Measurements from ENCODE around the gene NFKBIE. TPM values are rescaled to one million over a fixed set of nuclear protein-coding genes. Genes with fewer than 3 reads are reported as not detected.
"Not testable (repeated sequence)": the region's sequence is repeated elsewhere in the genome, so short reads cannot be mapped to it uniquely, and the experiment has no call there.

Gene NFKBIE, protein sequence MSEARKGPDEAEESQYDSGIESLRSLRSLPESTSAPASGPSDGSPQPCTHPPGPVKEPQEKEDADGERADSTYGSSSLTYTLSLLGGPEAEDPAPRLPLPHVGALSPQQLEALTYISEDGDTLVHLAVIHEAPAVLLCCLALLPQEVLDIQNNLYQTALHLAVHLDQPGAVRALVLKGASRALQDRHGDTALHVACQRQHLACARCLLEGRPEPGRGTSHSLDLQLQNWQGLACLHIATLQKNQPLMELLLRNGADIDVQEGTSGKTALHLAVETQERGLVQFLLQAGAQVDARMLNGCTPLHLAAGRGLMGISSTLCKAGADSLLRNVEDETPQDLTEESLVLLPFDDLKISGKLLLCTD
- total RNA-seq: 3.3 and 5.3 TPM in 2 replicates

DNA sequence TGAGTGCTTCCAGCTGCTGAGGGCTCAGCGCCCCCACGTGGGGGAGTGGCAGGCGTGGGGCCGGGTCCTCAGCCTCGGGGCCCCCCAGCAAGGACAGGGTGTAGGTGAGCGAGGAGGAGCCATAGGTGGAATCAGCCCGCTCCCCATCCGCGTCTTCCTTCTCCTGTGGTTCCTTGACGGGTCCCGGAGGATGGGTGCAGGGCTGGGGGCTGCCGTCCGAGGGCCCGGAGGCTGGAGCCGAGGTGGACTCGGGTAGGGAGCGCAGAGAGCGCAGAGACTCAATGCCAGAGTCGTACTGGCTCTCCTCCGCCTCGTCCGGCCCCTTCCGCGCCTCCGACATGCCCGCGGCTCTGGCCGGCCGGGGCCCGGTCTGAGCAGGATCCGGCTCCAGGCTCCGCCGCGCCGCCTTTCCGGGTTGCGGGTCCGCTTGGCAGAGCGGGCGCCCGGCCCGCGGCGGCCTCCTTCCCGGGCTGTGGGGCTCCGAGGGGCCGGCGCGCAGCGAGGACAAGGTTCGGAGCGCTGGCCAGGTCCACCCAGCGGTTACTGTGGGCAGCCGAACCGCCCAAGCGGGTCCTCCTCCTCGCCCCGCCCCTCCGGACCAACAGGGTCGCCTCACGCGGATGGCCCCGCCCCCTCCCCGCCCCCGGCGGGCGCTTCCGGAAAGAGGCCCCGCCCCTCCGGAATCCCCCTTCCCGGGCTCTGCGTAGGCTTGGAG, at the start of gene NFKBIE:
TSS of gene NFKBIE (minus strand) at position 545 of the 715 bp plus-strand sequence. CDS start at position 340, 205 bp downstream.
- TF ChIP-seq, protein P1, sequence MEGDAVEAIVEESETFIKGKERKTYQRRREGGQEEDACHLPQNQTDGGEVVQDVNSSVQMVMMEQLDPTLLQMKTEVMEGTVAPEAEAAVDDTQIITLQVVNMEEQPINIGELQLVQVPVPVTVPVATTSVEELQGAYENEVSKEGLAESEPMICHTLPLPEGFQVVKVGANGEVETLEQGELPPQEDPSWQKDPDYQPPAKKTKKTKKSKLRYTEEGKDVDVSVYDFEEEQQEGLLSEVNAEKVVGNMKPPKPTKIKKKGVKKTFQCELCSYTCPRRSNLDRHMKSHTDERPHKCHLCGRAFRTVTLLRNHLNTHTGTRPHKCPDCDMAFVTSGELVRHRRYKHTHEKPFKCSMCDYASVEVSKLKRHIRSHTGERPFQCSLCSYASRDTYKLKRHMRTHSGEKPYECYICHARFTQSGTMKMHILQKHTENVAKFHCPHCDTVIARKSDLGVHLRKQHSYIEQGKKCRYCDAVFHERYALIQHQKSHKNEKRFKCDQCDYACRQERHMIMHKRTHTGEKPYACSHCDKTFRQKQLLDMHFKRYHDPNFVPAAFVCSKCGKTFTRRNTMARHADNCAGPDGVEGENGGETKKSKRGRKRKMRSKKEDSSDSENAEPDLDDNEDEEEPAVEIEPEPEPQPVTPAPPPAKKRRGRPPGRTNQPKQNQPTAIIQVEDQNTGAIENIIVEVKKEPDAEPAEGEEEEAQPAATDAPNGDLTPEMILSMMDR (IDR thresholded peaks at IDR 0.05; ENCODE audit: insufficient read depth, low read length, severe bottlenecking): peak; percentile 37

DNA sequence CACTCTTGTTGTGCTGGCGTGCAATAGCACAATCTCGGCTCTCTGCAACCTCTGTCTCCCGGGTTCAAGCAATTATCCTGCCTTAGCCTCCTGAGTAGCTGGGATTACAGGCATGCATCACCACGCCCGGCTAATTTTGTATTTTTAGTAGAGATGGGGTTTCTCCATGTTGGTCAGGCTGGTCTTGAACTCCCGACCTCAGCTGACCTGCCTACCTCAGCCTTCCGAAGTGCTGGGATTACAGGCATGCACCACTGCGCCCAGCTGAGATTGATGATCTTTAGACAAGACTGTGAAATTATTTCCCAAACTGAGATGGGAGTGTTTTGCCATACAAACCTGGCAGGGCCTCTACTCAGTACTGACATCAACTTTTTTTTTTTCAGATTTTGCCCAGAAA, 49.3 kb upstream of the NFKBIE start:
- DNase-seq (ENCODE audit: low read depth); H3K27me3 ChIP-seq (ENCODE audit: control insufficient read depth, insufficient read depth, low read length); FAIRE-seq; H3K4me3 ChIP-seq (ENCODE audit: low read depth, low read length): not testable (repeated sequence)
- H3K36me3 ChIP-seq (ENCODE audit: control insufficient read depth, insufficient read depth, low read length): peaks cover 12% of the 10 kb centered on the region

More for the DNA sequence above, at the start of gene NFKBIE:
- H3K36me3 ChIP-seq (ENCODE audit: control insufficient read depth, insufficient read depth, low read length): peaks cover 7% of the 10 kb centered on the region
- H3K27me3 ChIP-seq (ENCODE audit: control insufficient read depth, insufficient read depth, low read length): peaks cover 4% of the 10 kb centered on the region
- no peak for DNase-seq (ENCODE audit: low read depth)
- H3K4me3 ChIP-seq (ENCODE audit: low read depth, low read length): peak within 1 kb of the TSS; percentile 67
- no peak for FAIRE-seq

DNA sequence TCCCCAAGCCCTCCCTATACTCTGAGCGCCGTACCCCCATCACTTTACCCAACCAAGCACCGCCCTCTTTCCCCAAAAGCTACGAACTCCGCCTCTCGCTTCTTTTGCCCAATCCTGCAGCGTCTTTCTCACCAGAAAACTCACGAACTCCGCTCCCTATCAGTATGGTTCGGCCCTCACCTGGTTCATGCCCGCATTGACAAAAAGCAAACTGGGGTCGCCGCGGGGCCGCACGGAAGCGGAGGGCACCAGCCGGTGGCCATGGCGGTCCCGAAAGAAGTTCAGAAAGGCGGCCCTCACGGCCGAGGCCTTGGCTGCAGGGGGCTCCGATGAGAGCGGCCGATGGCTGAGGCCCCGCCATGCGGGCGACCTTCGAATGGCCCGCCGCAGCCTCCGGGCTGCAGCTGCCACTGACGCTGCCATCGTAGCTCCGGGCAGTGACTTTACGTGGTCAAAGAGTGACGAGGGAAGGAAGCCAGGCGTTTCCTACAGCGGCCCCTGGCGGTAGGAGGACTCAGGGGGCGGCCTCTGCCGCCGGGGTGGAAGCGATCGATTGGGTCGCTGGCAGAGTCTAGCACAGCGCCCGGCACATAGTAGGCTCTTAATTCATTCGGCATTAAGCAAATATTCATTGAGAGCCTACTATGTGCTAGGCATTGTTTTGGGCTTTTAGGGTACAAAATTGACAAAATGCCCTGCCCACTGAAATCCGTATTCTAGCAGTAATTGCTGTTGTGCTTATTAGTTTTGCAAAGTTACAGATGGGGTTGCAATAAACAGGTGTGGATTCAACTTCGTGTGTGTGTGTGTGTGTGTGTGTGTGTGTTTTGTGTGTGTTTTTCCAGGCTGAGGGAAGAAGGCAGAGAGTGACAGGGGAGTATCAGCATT, 47.8 kb upstream of the NFKBIE start, which contains the start of gene AARS2:
TSS of gene AARS2 (minus strand) at position 447 of the 888 bp plus-strand sequence. CDS start at position 423, 24 bp downstream.
- no peaks in the 10 kb centered on the region for H3K27me3 ChIP-seq (ENCODE audit: control insufficient read depth, insufficient read depth, low read length)
- FAIRE-seq: no peak
- DNase-seq (ENCODE audit: low read depth): peak; percentile 62
- H3K36me3 ChIP-seq (ENCODE audit: control insufficient read depth, insufficient read depth, low read length): peaks cover 13% of the 10 kb centered on the region
- H3K4me3 ChIP-seq (ENCODE audit: low read depth, low read length): peak within 1 kb of the TSS; percentile 87
- TF ChIP-seq, protein P1 (IDR thresholded peaks at IDR 0.05; ENCODE audit: insufficient read depth, low read length, severe bottlenecking): peak; percentile 99

DNA sequence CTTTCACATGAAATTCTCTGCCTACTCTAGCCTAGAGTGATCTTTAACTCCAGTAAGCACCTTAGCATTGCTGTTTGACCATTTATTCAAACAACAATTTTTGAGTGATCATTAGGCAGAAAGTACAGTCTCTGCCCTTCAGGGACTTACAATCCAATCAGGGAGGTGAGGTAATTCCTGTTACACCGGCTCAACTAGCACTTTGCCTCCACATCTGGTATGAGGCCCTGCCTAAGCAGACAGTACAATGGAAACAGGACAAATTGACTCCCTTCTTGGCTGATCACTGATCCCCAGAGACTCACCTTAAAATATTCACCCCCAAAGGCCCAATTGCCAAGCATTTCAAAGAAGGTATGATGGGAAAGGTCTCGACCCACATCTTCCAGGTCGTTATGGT, 46.4 kb upstream of the NFKBIE start:
- no peak for DNase-seq (ENCODE audit: low read depth)
- H3K27me3 ChIP-seq (ENCODE audit: control insufficient read depth, insufficient read depth, low read length): no peaks in the 10 kb centered on the region
- H3K4me3 ChIP-seq (ENCODE audit: low read depth, low read length): no peak overlapping the region
- peaks cover 15% of the 10 kb centered on the region for H3K36me3 ChIP-seq (ENCODE audit: control insufficient read depth, insufficient read depth, low read length)
- TF ChIP-seq, protein P1 (IDR thresholded peaks at IDR 0.05; ENCODE audit: insufficient read depth, low read length, severe bottlenecking): no peak
- FAIRE-seq: no peak

DNA sequence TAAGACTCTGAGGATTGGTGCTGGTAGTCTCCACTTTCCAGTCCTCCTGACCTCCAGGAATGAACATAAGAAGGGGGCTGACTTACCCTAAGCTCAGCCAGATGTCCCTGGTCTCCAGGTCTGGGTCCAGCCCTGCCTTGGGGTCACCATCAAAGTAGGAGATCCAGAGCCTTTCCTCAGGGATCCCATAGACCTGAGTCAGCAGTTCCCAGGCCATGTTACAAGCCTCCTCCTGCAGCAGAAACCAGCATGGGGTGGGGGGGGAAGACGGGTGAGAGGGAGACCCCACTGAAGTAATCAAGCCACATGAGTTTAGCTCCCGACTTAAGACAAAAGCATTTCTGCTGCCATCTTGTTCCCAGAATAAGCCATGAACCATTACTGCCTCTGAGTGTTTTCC, 46.0 kb upstream of the NFKBIE start:
- FAIRE-seq: no peak
- DNase-seq (ENCODE audit: low read depth): no peak
- H3K4me3 ChIP-seq (ENCODE audit: low read depth, low read length): no peak overlapping the region
- TF ChIP-seq, protein P1 (IDR thresholded peaks at IDR 0.05; ENCODE audit: insufficient read depth, low read length, severe bottlenecking): no peak
- H3K36me3 ChIP-seq (ENCODE audit: control insufficient read depth, insufficient read depth, low read length): peaks cover 18% of the 10 kb centered on the region
- no peaks in the 10 kb centered on the region for H3K27me3 ChIP-seq (ENCODE audit: control insufficient read depth, insufficient read depth, low read length)
